CD4-positive, alpha-beta T cell treated with Interleukin-10 for 1 hour (primary cell): Measurements from ENCODE around the gene NPW.

Experiments
- DNase-seq: peaks from one replicate; pipeline ENCODE4 v3.0.0-alpha.2; 2020

The NPW gene

GRCh38 chr16:2056077-2056476, 36.5 kb downstream of the NPW start:
- no peak for DNase-seq

- DNase-seq: no peak
These were observed 37.3 kb downstream of the NPW start for GRCh38 chr16:2056681-2057407.

- DNase-seq: no peak
These were observed 37.9 kb downstream of the NPW start for GRCh38 chr16:2057438-2057837.

GRCh38 chr16:2058420-2058819, 38.8 kb downstream of the NPW start:
- DNase-seq: no peak

- no peak for DNase-seq
These were observed 39.3 kb downstream of the NPW start for GRCh38 chr16:2058872-2059271.

GRCh38 chr16:2060346-2060745, 40.8 kb downstream of the NPW start:
- DNase-seq: no peak

- no peak for DNase-seq
These were observed 41.4 kb downstream of the NPW start for GRCh38 chr16:2061023-2061422.

GRCh38 chr16:2061526-2061925, 41.9 kb downstream of the NPW start:
- DNase-seq: no peak

- no peak for DNase-seq
These were observed 43.2 kb downstream of the NPW start for GRCh38 chr16:2062801-2063200.

GRCh38 chr16:2063861-2064260, 44.3 kb downstream of the NPW start:
- no peak for DNase-seq

- no peak for DNase-seq
These were observed 44.9 kb downstream of the NPW start for GRCh38 chr16:2064368-2064945.

GRCh38 chr16:2066139-2066538, 46.6 kb downstream of the NPW start:
- DNase-seq: no peak
